Loucy (cell line): ENCODE measurements around the gene SCAF8.

Experiments used
- EZH2phosphoT487 ChIP-seq: fragments of 200-600 bp; IDR thresholded peaks from 2 replicates; pipeline ENCODE4 v1.6.1; 2018; ENCODE audit warnings: antibody characterized with exemption, mild to moderate bottlenecking, moderate library complexity, borderline replicate concordance
- TF ChIP-seq, protein P1 (sequence below): fragments of 200-600 bp; sonication (generic); conservative IDR thresholded peaks from 2 replicates; pipeline ENCODE4 v1.5.1; 2014; ENCODE audit warnings: mild to moderate bottlenecking, antibody characterized with exemption, low read length

DNA sequence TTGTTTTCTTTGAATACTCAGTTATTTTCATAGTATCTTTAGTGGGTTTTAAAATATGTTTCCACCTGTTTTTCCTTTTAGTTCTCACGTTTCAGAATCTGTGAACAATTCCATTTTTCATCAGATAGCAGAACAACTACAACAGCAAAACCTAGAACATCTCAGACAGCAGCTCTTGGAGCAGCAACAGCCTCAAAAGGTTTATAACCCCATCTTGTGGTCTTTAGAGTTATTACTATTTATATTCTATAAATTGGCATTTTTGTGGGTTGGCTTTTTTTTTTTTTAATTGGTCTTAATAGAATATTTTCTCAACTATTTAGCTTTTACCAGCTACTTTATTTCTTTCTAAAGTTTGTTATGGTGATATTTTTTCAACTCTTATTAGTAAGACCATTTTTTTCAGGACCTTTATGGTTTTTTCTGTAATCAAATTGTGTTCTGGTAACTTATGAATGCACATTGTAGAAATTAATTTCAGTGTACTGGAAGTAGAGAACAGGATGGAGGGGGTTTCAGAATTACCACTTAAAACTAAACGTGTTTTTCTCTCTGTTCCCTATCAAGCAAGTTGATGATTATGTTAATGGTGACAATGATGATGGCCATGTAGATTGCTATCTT is 72.2 kb downstream of the SCAF8 start:
- TF ChIP-seq, protein P1, sequence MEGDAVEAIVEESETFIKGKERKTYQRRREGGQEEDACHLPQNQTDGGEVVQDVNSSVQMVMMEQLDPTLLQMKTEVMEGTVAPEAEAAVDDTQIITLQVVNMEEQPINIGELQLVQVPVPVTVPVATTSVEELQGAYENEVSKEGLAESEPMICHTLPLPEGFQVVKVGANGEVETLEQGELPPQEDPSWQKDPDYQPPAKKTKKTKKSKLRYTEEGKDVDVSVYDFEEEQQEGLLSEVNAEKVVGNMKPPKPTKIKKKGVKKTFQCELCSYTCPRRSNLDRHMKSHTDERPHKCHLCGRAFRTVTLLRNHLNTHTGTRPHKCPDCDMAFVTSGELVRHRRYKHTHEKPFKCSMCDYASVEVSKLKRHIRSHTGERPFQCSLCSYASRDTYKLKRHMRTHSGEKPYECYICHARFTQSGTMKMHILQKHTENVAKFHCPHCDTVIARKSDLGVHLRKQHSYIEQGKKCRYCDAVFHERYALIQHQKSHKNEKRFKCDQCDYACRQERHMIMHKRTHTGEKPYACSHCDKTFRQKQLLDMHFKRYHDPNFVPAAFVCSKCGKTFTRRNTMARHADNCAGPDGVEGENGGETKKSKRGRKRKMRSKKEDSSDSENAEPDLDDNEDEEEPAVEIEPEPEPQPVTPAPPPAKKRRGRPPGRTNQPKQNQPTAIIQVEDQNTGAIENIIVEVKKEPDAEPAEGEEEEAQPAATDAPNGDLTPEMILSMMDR = peak; percentile 68
- no peak for TF ChIP-seq EZH2phosphoT487
